ENCODE results near the gene IDS. TPM values are rescaled to one million over a fixed set of nuclear protein-coding genes. Genes with fewer than 3 reads are reported as not detected.

The IDS gene
- total and polyA plus RNA-seq, 8 donors, result 15.7 to 50.2 (median 25.5) TPM

DNA sequence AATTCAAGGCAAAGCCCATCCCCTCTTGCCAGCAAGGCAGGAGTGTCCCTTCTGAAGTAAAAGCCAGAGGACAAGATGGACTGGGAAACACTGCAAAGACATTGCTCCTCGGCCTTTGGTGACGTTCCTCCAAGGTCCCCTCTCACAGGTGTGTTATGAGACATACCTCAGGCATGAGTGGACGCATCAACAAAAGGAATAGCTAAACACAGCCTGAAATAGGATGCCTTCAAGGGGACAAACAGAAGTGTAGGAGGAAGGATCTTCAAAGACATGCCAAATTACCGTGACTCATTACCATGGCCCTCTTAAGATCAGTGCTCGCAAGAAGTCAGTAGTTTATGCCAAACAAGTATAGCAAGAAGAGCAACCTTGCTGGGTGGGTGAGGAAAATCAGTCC lies 6.0 kb upstream of the IDS start:
- WGBS, 2 donors, result 73 to 89% methylated on average over 5 of the region's 5 CpGs
- Histone ChIP-seq H3K27me3 (peaks cover 0 to 4% (median 1%) of the 10 kb centered on the region in 4 donors), H3K9me3 (no peaks in the 10 kb centered on the region), H3K4me1 (peaks cover 0 to 3% (median 0%) of the 10 kb centered on the region in 3 donors), H3K4me3 (no peak overlapping the region), H3K36me3 (no peaks in the 10 kb centered on the region), H3K27ac (no peak overlapping the region)
- ATAC-seq (no peak), FAIRE-seq (no peak), DNase-seq (no peak)
- TF ChIP-seq, protein P1, sequence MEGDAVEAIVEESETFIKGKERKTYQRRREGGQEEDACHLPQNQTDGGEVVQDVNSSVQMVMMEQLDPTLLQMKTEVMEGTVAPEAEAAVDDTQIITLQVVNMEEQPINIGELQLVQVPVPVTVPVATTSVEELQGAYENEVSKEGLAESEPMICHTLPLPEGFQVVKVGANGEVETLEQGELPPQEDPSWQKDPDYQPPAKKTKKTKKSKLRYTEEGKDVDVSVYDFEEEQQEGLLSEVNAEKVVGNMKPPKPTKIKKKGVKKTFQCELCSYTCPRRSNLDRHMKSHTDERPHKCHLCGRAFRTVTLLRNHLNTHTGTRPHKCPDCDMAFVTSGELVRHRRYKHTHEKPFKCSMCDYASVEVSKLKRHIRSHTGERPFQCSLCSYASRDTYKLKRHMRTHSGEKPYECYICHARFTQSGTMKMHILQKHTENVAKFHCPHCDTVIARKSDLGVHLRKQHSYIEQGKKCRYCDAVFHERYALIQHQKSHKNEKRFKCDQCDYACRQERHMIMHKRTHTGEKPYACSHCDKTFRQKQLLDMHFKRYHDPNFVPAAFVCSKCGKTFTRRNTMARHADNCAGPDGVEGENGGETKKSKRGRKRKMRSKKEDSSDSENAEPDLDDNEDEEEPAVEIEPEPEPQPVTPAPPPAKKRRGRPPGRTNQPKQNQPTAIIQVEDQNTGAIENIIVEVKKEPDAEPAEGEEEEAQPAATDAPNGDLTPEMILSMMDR (IDR thresholded peaks at IDR 0.05), result no peak
- intact Hi-C loops (cut with DNase I), result no loop called here

GRCh38 chrX:149510386-149510785 lies 5.3 kb upstream of the IDS start:
- intact Hi-C loops (cut with DNase I), result no loop called here
- Histone ChIP-seq H3K27ac (no peak overlapping the region), H3K4me3 (no peak overlapping the region), H3K36me3 (no peaks in the 10 kb centered on the region), H3K4me1 (peaks cover 0 to 6% (median 0%) of the 10 kb centered on the region in 3 donors), H3K9me3 (no peaks in the 10 kb centered on the region), H3K27me3 (peaks cover 0 to 4% (median 1%) of the 10 kb centered on the region in 4 donors)
- DNase-seq (no peak), ATAC-seq (no peak), FAIRE-seq (no peak)
- TF ChIP-seq, protein P1 (IDR thresholded peaks at IDR 0.05), result no peak
- WGBS, 2 donors, result 19 to 29% methylated on average over 4 of the region's 4 CpGs

GRCh38 chrX:149508467-149508866 lies 3.4 kb upstream of the IDS start:
- FAIRE-seq, result no peak
- Histone ChIP-seq H3K27ac (no peak overlapping the region), H3K4me1 (peaks cover 0 to 6% (median 0%) of the 10 kb centered on the region in 3 donors), H3K9me3 (no peaks in the 10 kb centered on the region), H3K4me3 (no peak overlapping the region), H3K27me3 (peaks cover 0 to 4% (median 1%) of the 10 kb centered on the region in 4 donors), H3K36me3 (no peaks in the 10 kb centered on the region)
- 51 to 74% methylated on average over 1 of the region's 1 CpG for WGBS, 2 donors
- no peak for ATAC-seq
- intact Hi-C loops (cut with DNase I), result no loop called here
- TF ChIP-seq, protein P1 (IDR thresholded peaks at IDR 0.05), result no peak
- no peak for DNase-seq

DNA sequence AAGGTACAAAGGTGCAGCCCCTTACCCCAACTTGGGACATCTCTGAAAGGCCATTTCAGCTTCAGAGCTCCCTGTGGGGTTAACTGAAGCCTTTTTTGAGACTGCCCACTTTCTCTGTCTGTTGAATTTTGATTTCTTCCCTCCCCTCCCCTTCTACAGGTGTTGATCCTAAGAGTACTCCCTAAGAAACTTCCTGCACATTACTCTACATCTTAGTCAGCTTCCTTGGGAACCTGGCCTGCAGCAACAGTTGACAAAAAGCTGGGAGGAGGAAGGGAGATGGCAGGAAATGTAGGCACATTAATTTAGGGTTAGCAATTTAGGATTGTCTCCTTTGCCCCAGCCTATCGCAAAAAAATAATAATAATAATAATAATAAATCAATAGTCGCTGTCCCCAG lies 1.2 kb upstream of the IDS start:
- H3K9me3 ChIP-seq, result no peaks in the 10 kb centered on the region
- 84 to 98% methylated on average over 2 of the region's 2 CpGs for WGBS, 2 donors
- FAIRE-seq, result no peak
- intact Hi-C loops (cut with DNase I), result no loop called here
- H3K27ac ChIP-seq, result no peak overlapping the region
- TF ChIP-seq, protein P1 (IDR thresholded peaks at IDR 0.05), result no peak
- no peaks in the 10 kb centered on the region for H3K36me3 ChIP-seq
- peaks cover 0 to 3% (median 0%) of the 10 kb centered on the region in 3 donors for H3K4me1 ChIP-seq
- no peak for DNase-seq
- ATAC-seq, result no peak
- H3K4me3 ChIP-seq, result no peak overlapping the region
- peaks cover 0 to 4% (median 1%) of the 10 kb centered on the region in 4 donors for H3K27me3 ChIP-seq

GRCh38 chrX:149505671-149506070 lies 565 bp upstream of the IDS start:
- no peak for FAIRE-seq
- Histone ChIP-seq H3K4me1 (peaks cover 0 to 3% (median 0%) of the 10 kb centered on the region in 3 donors), H3K27me3 (peaks cover 0 to 4% (median 0%) of the 10 kb centered on the region in 4 donors), H3K36me3 (no peaks in the 10 kb centered on the region), H3K9me3 (no peaks in the 10 kb centered on the region), H3K27ac (peak overlapping the region in 2 of 4 donors; percentile 76 to 79), H3K4me3 (peak overlapping the region in 2 of 4 donors; percentile 56)
- TF ChIP-seq, protein P1 (IDR thresholded peaks at IDR 0.05), result no peak
- no peak for ATAC-seq
- 74 to 81% methylated on average over 9 of the region's 9 CpGs for WGBS, 2 donors
- DNase-seq, result no peak
- intact Hi-C loops (cut with DNase I), result no loop called here
